ENCODE measurements around the gene DOK5.

DNA sequence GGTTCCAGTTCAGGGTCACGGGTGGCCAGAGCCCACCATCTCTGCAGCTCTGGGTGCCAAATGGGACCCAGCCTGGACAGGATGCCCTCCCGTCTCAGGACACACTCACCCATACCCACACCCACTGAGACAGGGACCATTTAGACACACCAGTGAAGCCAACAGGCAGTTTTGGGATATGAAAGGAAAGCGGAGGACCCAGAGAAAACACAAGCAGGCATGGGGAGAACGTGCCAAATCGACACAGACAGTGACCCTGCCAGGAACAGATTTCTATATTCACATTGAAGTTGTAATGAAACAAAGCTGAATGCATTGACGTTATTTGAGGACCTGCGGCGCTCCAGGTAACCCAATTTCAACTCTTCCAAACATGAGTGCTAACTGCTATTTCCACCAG lies 164.5 kb downstream of the DOK5 start:
- TF ChIP-seq, protein P1, sequence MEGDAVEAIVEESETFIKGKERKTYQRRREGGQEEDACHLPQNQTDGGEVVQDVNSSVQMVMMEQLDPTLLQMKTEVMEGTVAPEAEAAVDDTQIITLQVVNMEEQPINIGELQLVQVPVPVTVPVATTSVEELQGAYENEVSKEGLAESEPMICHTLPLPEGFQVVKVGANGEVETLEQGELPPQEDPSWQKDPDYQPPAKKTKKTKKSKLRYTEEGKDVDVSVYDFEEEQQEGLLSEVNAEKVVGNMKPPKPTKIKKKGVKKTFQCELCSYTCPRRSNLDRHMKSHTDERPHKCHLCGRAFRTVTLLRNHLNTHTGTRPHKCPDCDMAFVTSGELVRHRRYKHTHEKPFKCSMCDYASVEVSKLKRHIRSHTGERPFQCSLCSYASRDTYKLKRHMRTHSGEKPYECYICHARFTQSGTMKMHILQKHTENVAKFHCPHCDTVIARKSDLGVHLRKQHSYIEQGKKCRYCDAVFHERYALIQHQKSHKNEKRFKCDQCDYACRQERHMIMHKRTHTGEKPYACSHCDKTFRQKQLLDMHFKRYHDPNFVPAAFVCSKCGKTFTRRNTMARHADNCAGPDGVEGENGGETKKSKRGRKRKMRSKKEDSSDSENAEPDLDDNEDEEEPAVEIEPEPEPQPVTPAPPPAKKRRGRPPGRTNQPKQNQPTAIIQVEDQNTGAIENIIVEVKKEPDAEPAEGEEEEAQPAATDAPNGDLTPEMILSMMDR (IDR thresholded peaks at IDR 0.05) = no peak
- TF ChIP-seq ZFX (IDR thresholded peaks at IDR 0.05; ENCODE audit: borderline replicate concordance) = no peak

Data from 22Rv1 (cell line).